HG03342 (cell line): Measurements from ENCODE around the gene GNG13.
A peak's percentile ranks its signal among the peaks of the same experiment; 100 is the strongest.

Experiments
- ATAC-seq: cut with Tn5 transposase; IDR thresholded peaks from one replicate; pipeline ENCODE4 v1.9.1; 2021; ENCODE audit warnings: mild to moderate bottlenecking, moderate library complexity; ENCODE audit not compliant: unreplicated experiment

Gene GNG13

GRCh38 chr16:815861-816260, 15.3 kb upstream of the GNG13 start:
- no peak for ATAC-seq

DNA sequence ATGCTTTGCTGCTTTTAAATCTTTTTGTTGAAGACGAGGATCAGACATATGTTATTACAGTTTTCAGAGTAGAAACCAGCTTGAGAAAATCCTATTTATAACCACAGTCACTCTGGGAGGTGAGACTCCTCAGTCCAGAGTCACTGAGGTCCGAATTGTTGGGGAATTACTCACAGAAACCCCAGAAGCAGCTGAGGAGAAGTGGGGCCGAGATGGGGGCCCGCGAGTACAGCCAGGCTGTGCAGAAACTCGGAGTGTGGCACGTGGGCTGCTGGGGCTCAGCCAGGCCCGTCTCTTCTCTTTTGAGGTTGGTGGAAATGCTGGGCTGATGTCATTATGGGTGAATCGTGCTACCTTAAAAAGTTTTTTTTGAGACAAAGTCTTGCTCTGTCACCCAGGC, 14.4 kb upstream of the GNG13 start:
- ATAC-seq: no peak

GRCh38 chr16:813916-814412, 13.4 kb upstream of the GNG13 start:
- ATAC-seq: no peak

- no peak for ATAC-seq
Observed at GRCh38 chr16:813204-813915, 12.8 kb upstream of the GNG13 start.

DNA sequence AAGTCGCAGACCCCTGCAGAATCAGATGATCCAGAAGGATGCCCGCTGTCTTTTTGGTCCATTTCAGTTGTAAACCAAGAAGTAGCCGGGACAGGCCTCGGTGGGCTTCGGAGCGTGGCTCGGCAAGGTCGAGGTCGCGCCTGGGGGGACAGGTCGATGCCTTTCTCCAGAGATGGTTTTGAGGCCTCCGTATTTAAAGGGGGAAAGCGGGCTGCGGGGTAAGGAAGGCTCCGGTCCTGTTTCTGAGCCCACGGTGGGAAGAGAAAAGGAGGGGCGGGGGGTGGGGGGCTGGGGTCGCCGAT, 7.5 kb upstream of the GNG13 start:
- ATAC-seq: no peak

DNA sequence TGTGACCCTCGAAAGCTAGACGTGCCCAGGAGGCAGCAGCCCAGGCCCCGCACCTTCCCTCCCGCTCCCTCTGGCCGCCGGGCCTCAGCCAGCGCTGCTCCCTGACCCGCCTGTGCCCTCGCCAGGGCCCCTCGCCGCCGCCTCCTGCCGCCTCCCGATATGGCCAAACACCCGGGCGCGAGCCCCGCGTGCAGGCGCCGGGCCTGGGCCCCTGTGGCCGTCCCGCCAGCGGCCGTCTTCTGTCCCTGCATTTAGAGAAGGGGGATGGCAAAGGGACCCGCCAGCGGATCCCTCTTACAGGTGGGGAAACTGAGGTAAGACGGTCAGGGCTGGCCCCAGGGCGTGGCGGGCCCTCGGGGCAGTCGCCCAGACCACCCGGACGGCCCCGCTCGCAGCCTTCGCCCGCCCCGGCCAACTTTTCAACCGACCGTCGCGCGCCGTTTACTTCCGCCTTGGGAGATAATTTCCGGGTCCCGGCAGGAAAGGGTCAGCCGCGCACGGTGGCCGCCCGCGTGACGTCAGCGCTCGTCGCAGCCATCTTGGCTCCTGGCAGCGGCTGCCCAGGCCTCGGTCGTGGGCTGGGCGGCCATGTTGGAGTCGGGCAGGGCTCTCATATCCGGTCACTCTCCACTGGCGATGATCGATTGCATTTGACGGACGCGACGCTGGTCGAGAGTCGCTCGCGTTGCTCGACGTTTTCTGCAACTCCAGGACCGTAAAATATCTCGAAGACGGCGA, 7.0 kb upstream of the GNG13 start:
- peak; percentile 81 for ATAC-seq

DNA sequence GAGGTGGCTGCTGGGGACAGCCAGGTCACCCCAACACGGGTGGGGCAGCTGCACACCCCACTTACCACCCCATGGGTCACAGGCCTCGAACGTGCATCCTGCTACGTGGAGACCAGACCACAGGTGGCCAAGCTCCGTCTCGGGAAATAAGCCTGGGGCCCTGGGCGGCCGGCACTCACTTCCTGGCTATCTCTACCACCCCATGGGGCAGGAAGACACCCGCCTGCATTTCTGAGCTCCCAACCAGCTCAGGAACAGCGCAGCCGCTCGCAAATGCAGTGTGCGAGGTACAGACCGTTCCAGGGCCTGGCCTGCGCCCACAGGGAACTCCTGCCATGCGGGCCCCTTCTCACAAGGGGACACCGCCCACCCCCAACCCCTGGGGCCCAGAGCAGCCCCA, 4.9 kb upstream of the GNG13 start:
- no peak for ATAC-seq

DNA sequence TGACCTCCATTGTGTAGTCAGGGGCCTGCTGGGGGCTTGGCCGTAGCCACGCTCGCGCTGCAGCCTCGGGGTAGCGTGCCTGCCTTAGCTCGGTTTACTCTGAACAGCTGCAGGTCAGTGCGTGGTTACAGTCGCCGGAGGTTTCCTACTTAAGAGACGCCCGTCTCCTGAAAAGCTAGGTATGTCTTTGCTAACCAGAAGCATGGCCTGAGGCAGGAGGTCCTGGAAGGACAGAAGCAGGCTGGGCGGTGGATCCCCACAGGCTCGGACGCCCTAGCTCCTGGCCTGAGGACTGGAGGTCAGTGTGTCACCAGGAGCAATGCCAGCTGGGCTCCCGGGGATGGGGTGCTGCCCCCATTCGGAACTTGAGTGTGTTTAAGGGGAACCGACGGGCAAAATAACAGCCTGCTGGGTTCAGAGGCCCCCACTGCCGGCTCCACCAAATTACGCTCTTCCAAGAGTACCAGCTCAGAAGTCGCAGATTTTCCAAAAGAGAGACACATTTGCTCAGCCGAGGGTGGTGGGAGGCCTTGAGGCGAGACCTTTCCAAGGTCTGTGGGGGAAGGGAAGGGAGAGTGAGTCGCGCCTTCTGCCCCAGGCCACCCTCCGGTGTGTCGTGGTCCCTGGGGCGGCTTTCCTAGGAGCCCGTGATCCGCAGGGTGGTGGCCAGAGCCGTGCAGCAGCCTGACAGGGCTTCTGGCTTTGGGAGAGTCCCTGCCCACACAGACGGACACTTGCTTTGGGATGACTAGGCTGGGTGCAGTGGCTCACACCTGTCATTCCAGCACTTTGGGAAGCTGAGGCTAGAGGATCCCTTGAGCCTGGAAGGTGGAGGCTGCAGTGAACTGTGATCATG, 3.9 kb upstream of the GNG13 start:
- ATAC-seq: no peak

GRCh38 chr16:803754-804080, 3.2 kb upstream of the GNG13 start:
- no peak for ATAC-seq

DNA sequence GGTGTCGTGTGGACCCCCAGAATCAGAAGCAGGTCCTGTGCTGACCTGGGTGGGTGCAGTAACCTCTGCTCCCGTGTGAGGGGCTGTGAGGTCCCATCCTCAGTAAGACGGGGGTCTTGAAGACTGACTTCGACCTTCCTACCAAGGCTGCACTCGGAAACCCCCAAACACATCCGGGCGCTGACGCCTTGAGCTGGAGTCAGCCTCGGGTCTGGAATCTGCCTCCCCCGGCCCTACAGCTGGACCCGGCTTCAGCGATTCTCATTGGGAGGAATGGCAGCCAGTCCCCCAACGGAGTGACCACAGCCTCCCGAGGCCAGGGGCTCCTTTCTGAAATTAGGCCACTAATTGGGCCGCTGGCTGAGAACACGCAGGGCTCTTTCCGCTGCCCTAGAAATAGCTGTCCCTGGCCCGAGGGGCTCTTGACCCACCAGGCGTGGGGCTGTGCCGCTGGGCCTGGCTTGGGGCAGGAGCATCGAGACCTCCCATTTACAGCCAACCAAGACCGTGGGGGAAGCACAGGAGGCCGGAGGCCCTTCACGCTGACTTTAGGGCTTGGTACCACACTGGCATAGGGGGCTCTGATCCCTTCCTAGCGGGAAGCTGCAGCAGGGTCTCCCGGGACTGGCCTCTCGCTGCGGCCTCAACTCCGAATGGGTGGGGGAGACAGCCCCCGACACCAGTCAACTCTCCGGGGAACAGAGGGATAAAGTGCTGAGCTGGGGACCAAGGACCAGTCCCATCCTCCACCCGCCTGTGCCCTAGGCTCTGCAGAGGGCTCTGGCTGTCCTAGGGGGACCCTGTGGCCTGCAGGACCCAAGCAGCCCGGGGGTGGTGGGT, 2.6 kb upstream of the GNG13 start:
- no peak for ATAC-seq

GRCh38 chr16:802461-802860, 1.9 kb upstream of the GNG13 start:
- ATAC-seq: no peak

GRCh38 chr16:801584-802363, 1.2 kb upstream of the GNG13 start:
- ATAC-seq: no peak

GRCh38 chr16:800834-801511, 439 bp upstream of the GNG13 start:
- no peak for ATAC-seq

GRCh38 chr16:799111-799947, 1.2 kb downstream of the GNG13 start:
- ATAC-seq: no peak

- no peak for ATAC-seq
Observed at GRCh38 chr16:798666-799065, 1.9 kb downstream of the GNG13 start.

DNA sequence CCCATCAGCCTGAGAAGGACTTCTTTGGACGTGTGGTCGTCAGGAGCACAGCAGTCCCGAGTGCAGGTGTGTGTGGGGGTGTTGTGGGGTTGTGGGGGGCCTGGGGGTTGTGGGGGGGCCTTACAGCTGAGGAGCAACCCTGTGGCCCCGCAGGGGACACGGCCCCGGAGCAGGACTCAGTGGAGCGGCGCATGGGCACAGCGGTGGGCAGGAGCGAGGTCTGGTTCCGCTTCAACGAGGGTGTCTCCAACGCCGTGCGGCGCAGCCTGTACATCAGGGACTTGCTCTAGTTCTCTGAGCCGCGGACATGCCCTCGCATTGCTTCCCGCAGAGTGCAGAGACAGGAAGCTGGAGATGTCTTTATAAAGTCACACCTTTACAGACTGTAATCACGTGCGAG, 2.8 kb downstream of the GNG13 start:
- ATAC-seq: no peak

DNA sequence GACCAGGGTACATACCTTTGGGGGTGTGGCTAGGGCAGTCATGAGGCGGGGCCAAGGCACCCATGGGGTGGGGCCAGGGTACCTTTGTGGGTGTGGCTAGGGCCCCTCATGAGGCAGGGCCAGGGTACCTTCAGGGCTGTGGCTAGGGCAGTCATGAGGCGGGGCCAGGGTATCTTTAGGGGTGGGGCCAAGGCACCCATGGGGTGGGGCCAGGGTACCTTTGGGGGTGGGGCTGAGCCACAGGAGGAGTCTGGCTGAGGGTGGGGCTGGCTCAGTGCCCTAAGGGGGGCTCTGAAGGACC, 3.5 kb downstream of the GNG13 start:
- no peak for ATAC-seq

DNA sequence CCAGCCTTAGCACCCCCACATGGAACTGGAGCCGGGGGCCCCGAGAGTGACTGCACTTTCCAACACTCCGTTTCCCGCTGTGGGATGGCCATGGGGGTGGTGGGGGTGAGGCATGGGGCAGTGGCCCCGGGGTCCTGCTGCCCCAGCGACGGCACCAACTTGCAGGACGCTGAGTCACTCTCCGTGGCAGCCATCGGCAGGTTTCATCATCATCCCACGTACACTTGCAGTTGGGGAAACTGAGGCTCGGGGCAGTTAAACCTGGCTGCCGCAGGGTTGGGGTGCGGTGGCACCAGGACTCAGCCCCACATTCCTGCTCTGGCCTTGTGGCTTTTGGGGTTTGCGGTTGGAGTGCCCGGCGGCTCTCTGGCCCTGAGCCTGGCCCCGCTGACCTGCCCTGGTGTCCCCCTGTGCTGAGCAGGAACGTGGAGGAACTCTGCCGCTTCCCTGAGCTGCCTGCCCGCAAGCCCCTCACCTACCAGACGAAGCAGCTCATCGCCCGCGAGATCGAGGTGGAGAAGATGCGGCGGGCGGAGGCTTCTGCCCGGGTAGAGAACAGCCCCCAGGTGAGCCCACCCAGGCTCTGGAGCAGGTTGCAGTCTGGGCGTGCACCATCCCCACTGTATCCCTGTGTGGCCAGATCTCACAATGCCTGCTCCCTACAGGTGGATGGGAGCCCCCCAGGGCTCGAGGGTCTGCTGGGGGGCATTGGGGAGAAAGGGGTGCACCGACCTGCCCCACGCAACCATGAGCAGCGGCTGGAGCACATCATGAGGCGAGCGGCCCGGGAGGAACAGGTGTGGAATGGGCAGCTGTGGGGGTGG, 4.0 kb downstream of the GNG13 start:
- ATAC-seq: no peak
